Mucosa of stomach (tissue), 1 donor: Measurements from ENCODE around the gene GPR18.

Source experiments
- H3K27me3 ChIP-seq: one replicate; pipeline ENCODE4 v1.7.0; 2013; ENCODE audit warnings: mild to moderate bottlenecking, low read length; ENCODE audit not compliant: control insufficient read depth, insufficient read depth
- H3K36me3 ChIP-seq: one replicate; pipeline ENCODE4 v1.7.0; 2013; ENCODE audit warnings: low read length; ENCODE audit not compliant: control insufficient read depth, insufficient read depth
- H3K4me1 ChIP-seq: one replicate; pipeline ENCODE4 v1.7.0; 2013; ENCODE audit warnings: mild to moderate bottlenecking, low read length; ENCODE audit not compliant: control insufficient read depth, insufficient read depth
- H3K4me3 ChIP-seq: one replicate; pipeline ENCODE4 v1.7.0; 2013; ENCODE audit warnings: low read length
- H3K9ac ChIP-seq: one replicate; pipeline ENCODE4 v1.7.0; 2013; ENCODE audit warnings: mild to moderate bottlenecking, low read length, moderate library complexity
- H3K9me3 ChIP-seq: one replicate; pipeline ENCODE4 v1.7.0; 2013; ENCODE audit warnings: mild to moderate bottlenecking, low read length, moderate library complexity; ENCODE audit not compliant: control insufficient read depth
- donor health status: Pancreatic carcinoma.

Gene GPR18

GRCh38 chr13:99208845-99209527, 49.2 kb downstream of the GPR18 start:
- H3K9me3 ChIP-seq, result no peaks in the 10 kb centered on the region
- H3K36me3 ChIP-seq, result no peaks in the 10 kb centered on the region
- H3K27me3 ChIP-seq, result no peaks in the 10 kb centered on the region
- H3K4me3 ChIP-seq, result no peak overlapping the region
- H3K9ac ChIP-seq, result no peak overlapping the region
- peaks cover 6% of the 10 kb centered on the region for H3K4me1 ChIP-seq

- no peaks in the 10 kb centered on the region for H3K36me3 ChIP-seq
- no peak overlapping the region for H3K9ac ChIP-seq
- peaks cover 6% of the 10 kb centered on the region for H3K4me1 ChIP-seq
- H3K27me3 ChIP-seq, result no peaks in the 10 kb centered on the region
- H3K4me3 ChIP-seq, result no peak overlapping the region
- no peaks in the 10 kb centered on the region for H3K9me3 ChIP-seq
These were observed 50.0 kb downstream of the GPR18 start for GRCh38 chr13:99208185-99208584.

- Histone ChIP-seq H3K9me3 (no peaks in the 10 kb centered on the region), H3K4me1 (peaks cover 6% of the 10 kb centered on the region), H3K27me3 (no peaks in the 10 kb centered on the region), H3K36me3 (no peaks in the 10 kb centered on the region), H3K4me3 (no peak overlapping the region), H3K9ac (no peak overlapping the region)
These were observed 50.7 kb downstream of the GPR18 start for GRCh38 chr13:99207511-99207910.

GRCh38 chr13:99206873-99207272, 51.3 kb downstream of the GPR18 start:
- Histone ChIP-seq H3K9ac (no peak overlapping the region), H3K9me3 (no peaks in the 10 kb centered on the region), H3K4me1 (peaks cover 6% of the 10 kb centered on the region), H3K27me3 (no peaks in the 10 kb centered on the region), H3K36me3 (no peaks in the 10 kb centered on the region), H3K4me3 (no peak overlapping the region)

GRCh38 chr13:99206226-99206625, 52.0 kb downstream of the GPR18 start:
- peaks cover 6% of the 10 kb centered on the region for H3K4me1 ChIP-seq
- H3K9ac ChIP-seq, result no peak overlapping the region
- no peaks in the 10 kb centered on the region for H3K36me3 ChIP-seq
- H3K27me3 ChIP-seq, result no peaks in the 10 kb centered on the region
- no peak overlapping the region for H3K4me3 ChIP-seq
- no peaks in the 10 kb centered on the region for H3K9me3 ChIP-seq

GRCh38 chr13:99205621-99206220, 52.5 kb downstream of the GPR18 start:
- no peaks in the 10 kb centered on the region for H3K36me3 ChIP-seq
- peaks cover 6% of the 10 kb centered on the region for H3K4me1 ChIP-seq
- no peak overlapping the region for H3K9ac ChIP-seq
- no peaks in the 10 kb centered on the region for H3K27me3 ChIP-seq
- H3K4me3 ChIP-seq, result no peak overlapping the region
- H3K9me3 ChIP-seq, result no peaks in the 10 kb centered on the region
